ENCODE data around the gene NUSAP1.

The NUSAP1 gene

DNA sequence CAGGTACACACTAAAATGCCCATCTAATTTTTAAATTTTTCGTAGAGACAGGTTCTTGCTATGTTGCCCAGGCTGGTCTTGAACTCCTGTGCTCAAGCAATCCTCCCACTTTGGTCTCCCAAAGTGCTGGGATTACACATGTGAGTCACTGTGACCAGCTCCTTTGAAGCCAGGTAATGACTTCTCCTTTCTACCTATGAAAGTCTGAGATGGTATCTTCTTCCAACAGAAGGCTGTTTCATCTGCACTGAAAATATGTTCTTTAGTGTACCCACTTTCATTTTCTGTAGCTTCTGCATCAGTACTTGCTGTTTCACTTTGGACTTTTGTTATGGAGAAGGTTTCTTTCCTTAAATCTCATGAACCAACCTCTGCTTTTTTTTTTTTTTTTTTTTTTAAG is 9.1 kb upstream of the NUSAP1 start:
- ATAC-seq, result no peak
- TF ChIP-seq ARNTL (CRISPR knock-in tag; IDR thresholded peaks at IDR 0.05; ENCODE audit: borderline replicate concordance, low read depth) (no peak), GLIS3 (CRISPR knock-in tag; IDR thresholded peaks at IDR 0.05) (no peak), OSR1 (CRISPR knock-in tag; IDR thresholded peaks at IDR 0.05) (no peak), CSDC2 (CRISPR knock-in tag; IDR thresholded peaks at IDR 0.05) (no peak), SNAI2 (CRISPR knock-in tag; IDR thresholded peaks at IDR 0.05) (no peak), ZNF70 (CRISPR knock-in tag; IDR thresholded peaks at IDR 0.05) (no peak), ZNF565 (CRISPR knock-in tag; conservative IDR thresholded peaks at IDR 0.05; ENCODE audit: low read depth) (no peak), ESRRG (CRISPR knock-in tag; IDR thresholded peaks at IDR 0.05) (no peak), CREB5 (CRISPR knock-in tag; IDR thresholded peaks at IDR 0.05; ENCODE audit: low read depth) (no peak)

- no peak for ATAC-seq
- no peak for TF ChIP-seq CREB5 (CRISPR knock-in tag; IDR thresholded peaks at IDR 0.05; ENCODE audit: low read depth)
- TF ChIP-seq ZNF565 (CRISPR knock-in tag; conservative IDR thresholded peaks at IDR 0.05; ENCODE audit: low read depth), result no peak
- no peak for TF ChIP-seq TCF4 (CRISPR knock-in tag; IDR thresholded peaks at IDR 0.05; ENCODE audit: borderline replicate concordance)
- no peak for TF ChIP-seq ZFP30 (CRISPR knock-in tag; IDR thresholded peaks at IDR 0.05)
Observed at GRCh38 chr15:41331281-41331680, 1.4 kb upstream of the NUSAP1 start.

- ATAC-seq, result peak; percentile 0; the same call in 2 of the 3 replicates
- TF ChIP-seq POU6F1 (CRISPR knock-in tag; IDR thresholded peaks at IDR 0.05; ENCODE audit: borderline replicate concordance, low read depth), result no peak
- TF ChIP-seq RARB (CRISPR knock-in tag; IDR thresholded peaks at IDR 0.05), result no peak
- TF ChIP-seq BACH2 (CRISPR knock-in tag; IDR thresholded peaks at IDR 0.05; ENCODE audit: borderline replicate concordance), result no peak
- TF ChIP-seq, protein P1, sequence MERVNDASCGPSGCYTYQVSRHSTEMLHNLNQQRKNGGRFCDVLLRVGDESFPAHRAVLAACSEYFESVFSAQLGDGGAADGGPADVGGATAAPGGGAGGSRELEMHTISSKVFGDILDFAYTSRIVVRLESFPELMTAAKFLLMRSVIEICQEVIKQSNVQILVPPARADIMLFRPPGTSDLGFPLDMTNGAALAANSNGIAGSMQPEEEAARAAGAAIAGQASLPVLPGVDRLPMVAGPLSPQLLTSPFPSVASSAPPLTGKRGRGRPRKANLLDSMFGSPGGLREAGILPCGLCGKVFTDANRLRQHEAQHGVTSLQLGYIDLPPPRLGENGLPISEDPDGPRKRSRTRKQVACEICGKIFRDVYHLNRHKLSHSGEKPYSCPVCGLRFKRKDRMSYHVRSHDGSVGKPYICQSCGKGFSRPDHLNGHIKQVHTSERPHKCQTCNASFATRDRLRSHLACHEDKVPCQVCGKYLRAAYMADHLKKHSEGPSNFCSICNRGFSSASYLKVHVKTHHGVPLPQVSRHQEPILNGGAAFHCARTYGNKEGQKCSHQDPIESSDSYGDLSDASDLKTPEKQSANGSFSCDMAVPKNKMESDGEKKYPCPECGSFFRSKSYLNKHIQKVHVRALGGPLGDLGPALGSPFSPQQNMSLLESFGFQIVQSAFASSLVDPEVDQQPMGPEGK (CRISPR knock-in tag; IDR thresholded peaks at IDR 0.05; ENCODE audit: borderline replicate concordance), result no peak
- no peak for TF ChIP-seq GLIS3 (CRISPR knock-in tag; IDR thresholded peaks at IDR 0.05)
- TF ChIP-seq TCF4 (CRISPR knock-in tag; IDR thresholded peaks at IDR 0.05; ENCODE audit: borderline replicate concordance), result no peak
- TF ChIP-seq ESRRG (CRISPR knock-in tag; IDR thresholded peaks at IDR 0.05), result no peak
- TF ChIP-seq TOX (CRISPR knock-in tag; IDR thresholded peaks at IDR 0.05; ENCODE audit: borderline replicate concordance), result no peak
- TF ChIP-seq, protein P2, sequence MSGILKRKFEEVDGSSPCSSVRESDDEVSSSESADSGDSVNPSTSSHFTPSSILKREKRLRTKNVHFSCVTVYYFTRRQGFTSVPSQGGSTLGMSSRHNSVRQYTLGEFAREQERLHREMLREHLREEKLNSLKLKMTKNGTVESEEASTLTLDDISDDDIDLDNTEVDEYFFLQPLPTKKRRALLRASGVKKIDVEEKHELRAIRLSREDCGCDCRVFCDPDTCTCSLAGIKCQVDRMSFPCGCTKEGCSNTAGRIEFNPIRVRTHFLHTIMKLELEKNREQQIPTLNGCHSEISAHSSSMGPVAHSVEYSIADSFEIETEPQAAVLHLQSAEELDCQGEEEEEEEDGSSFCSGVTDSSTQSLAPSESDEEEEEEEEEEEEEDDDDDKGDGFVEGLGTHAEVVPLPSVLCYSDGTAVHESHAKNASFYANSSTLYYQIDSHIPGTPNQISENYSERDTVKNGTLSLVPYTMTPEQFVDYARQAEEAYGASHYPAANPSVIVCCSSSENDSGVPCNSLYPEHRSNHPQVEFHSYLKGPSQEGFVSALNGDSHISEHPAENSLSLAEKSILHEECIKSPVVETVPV (CRISPR knock-in tag; IDR thresholded peaks at IDR 0.05), result no peak
- TF ChIP-seq PPARA (CRISPR knock-in tag; IDR thresholded peaks at IDR 0.05; ENCODE audit: borderline replicate concordance), result no peak
- no peak for TF ChIP-seq OSR1 (CRISPR knock-in tag; IDR thresholded peaks at IDR 0.05)
Observed at GRCh38 chr15:41331833-41332193, 868 bp upstream of the NUSAP1 start.

GRCh38 chr15:41333026-41333562 is 413 bp downstream of the NUSAP1 start:
- ATAC-seq, result peak; percentile 46
- no peak for TF ChIP-seq RARB (CRISPR knock-in tag; IDR thresholded peaks at IDR 0.05)
- TF ChIP-seq TCF4 (CRISPR knock-in tag; IDR thresholded peaks at IDR 0.05; ENCODE audit: borderline replicate concordance), result no peak
- no peak for TF ChIP-seq PPARA (CRISPR knock-in tag; IDR thresholded peaks at IDR 0.05; ENCODE audit: borderline replicate concordance)
- TF ChIP-seq ZNF8 (CRISPR knock-in tag; IDR thresholded peaks at IDR 0.05), result no peak
- TF ChIP-seq SNAI2 (CRISPR knock-in tag; IDR thresholded peaks at IDR 0.05), result no peak
- no peak for TF ChIP-seq ZNF565 (CRISPR knock-in tag; conservative IDR thresholded peaks at IDR 0.05; ENCODE audit: low read depth)
- TF ChIP-seq GLIS3 (CRISPR knock-in tag; IDR thresholded peaks at IDR 0.05), result no peak
- TF ChIP-seq CSDC2 (CRISPR knock-in tag; IDR thresholded peaks at IDR 0.05), result no peak
- no peak for TF ChIP-seq ZNF70 (CRISPR knock-in tag; IDR thresholded peaks at IDR 0.05)
- TF ChIP-seq, protein P1 (CRISPR knock-in tag; IDR thresholded peaks at IDR 0.05; ENCODE audit: borderline replicate concordance), result no peak
- TF ChIP-seq TOX (CRISPR knock-in tag; IDR thresholded peaks at IDR 0.05; ENCODE audit: borderline replicate concordance), result no peak
- TF ChIP-seq POU6F1 (CRISPR knock-in tag; IDR thresholded peaks at IDR 0.05; ENCODE audit: borderline replicate concordance, low read depth), result no peak
- TF ChIP-seq BACH2 (CRISPR knock-in tag; IDR thresholded peaks at IDR 0.05; ENCODE audit: borderline replicate concordance), result no peak

Data from SK-N-SH treated with all-trans-retinoic acid at 6 μM for 48 hours (cell line).